Activated T-helper 17 cell treated with anti-CD3 and anti-CD28 coated beads, Interleukin-2, amount 50 U/mL, for 72 hours (primary cell): ENCODE data around the gene MBD5. TPM values are rescaled to one million over a fixed set of nuclear protein-coding genes. Genes with fewer than 3 reads are reported as not detected.
A peak's percentile ranks its signal among the peaks of the same experiment; 100 is the strongest.

Experiments
- ATAC-seq: fragments of 150-1000 bp; cut with Tn5 transposase; replicated peaks from 2 replicates; pipeline ENCODE4 v1.10.0; 2021; ENCODE audit warnings: mild to moderate bottlenecking, moderate library complexity
- H3K27ac Mint-ChIP-seq: one replicate; pipeline ENCODE4 v1.8.0; 2022; ENCODE audit warnings: mixed read lengths
- H3K27me3 Mint-ChIP-seq: one replicate; pipeline ENCODE4 v1.8.0; 2022; ENCODE audit warnings: mixed read lengths
- H3K36me3 Mint-ChIP-seq: one replicate; pipeline ENCODE4 v1.8.0; 2022; ENCODE audit warnings: low read depth, mild to moderate bottlenecking, mixed read lengths
- H3K4me1 Mint-ChIP-seq: one replicate; pipeline ENCODE4 v1.8.0; 2022; ENCODE audit warnings: mixed read lengths
- H3K4me3 Mint-ChIP-seq: one replicate; pipeline ENCODE4 v1.8.0; 2022; ENCODE audit warnings: mild to moderate bottlenecking, mixed read lengths
- H3K9me3 Mint-ChIP-seq: one replicate; pipeline ENCODE4 v1.8.0; 2022; ENCODE audit warnings: mixed read lengths
- total RNA-seq, 2 donors: library from RNA; stranded (reverse); gene quantifications; one replicate each; pipeline ENCODE4 v1.2.3, GENCODE V29; 2022

MBD5 gene
- total RNA-seq, 2 donors from 2014 or later = 33.5 to 55.7 TPM

DNA sequence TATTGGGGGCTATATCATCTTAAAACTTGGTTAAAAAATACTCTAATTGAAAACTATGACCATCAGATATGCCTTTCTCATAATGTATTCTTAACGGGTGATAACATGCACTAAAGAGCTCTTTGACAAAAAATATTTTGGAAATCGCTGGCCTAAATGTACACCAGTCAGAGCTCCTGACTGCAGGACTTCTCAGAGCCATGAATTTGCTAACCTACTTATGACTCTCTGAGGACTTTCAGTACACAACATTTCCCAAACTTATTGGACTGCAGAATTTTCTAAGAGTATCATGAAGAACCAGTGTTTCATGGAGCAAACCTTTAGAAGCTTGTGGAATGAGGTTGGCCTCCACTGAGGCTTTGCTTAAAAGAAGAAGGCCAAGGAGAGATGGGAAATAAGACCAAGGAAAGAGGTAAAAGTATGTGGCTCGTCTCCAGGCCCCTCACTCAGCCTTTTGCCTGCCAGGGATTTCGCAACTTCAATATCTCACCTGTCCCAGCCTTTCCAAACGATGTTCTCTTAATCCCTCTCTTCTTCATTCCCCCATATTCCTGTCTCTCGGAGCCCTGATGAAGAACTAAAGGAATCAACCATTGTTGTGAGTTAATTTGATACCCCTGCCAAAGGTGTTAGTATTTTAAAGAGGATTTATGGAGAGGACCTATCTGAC is 534.9 kb downstream of the MBD5 start:
- peaks cover 4% of the 10 kb centered on the region for H3K9me3 Mint-ChIP-seq
- no peak for ATAC-seq
- no peaks in the 10 kb centered on the region for H3K27me3 Mint-ChIP-seq
- H3K4me1 Mint-ChIP-seq = peaks cover 11% of the 10 kb centered on the region
- no peak overlapping the region for H3K27ac Mint-ChIP-seq
- no peaks in the 10 kb centered on the region for H3K36me3 Mint-ChIP-seq
- no peak overlapping the region for H3K4me3 Mint-ChIP-seq

DNA sequence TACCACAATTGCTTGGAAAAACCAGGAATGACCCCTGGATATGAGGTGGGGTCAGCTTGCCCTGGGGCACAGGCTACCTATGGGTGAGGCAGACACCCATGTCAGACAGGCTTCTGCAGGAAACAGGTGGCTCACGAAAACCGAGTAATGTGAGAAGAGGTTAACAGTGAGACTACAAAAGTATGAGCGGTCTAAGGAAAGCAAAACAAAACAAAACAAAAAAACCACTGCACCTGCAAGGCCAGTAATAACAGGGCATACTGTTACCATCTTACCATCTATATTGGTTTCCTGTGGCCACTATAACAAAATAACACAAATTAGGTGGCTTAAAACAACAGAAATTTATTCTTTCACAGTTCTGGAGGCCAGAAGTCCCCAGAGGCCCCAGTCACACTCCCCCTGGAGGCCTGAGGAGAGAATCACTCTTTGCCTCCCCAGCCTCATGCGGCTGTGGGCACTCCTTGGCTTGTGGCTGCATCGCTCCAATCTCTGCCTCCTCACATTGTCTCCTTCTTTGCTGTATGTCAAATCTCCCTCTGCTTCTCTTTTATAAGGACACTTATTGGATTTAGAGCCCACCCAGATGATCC is 537.0 kb downstream of the MBD5 start:
- H3K9me3 Mint-ChIP-seq = peaks cover 4% of the 10 kb centered on the region
- peak; percentile 47 for ATAC-seq

DNA sequence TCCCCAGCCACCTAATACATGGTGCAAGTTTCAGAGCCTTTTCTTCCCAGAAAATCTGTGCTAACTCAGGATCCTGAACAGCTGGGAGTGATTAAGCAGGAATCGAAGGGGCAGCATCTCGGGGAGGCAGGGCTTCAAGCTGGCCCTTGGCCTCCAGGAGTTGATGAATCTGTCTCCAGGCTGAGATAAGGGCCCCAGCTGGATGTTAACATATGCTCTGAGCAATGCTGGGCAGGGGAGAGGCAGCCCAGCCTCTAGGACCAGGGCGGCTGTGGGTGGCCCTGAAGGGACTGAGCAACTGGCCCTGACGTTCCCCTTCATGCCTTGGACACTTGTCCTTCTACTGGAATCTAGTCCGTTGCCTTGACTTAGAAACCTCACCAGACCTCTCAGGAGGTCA is 539.6 kb downstream of the MBD5 start:
- H3K4me3 Mint-ChIP-seq = no peak overlapping the region
- peaks cover 4% of the 10 kb centered on the region for H3K9me3 Mint-ChIP-seq
- no peak overlapping the region for H3K27ac Mint-ChIP-seq
- no peak for ATAC-seq
- no peaks in the 10 kb centered on the region for H3K36me3 Mint-ChIP-seq
- H3K4me1 Mint-ChIP-seq = peaks cover 11% of the 10 kb centered on the region
- H3K27me3 Mint-ChIP-seq = no peaks in the 10 kb centered on the region

More for the DNA sequence above, 537.0 kb downstream of the MBD5 start:
- Mint-ChIP-seq H3K4me1 (peaks cover 11% of the 10 kb centered on the region), H3K27me3 (no peaks in the 10 kb centered on the region), H3K36me3 (no peaks in the 10 kb centered on the region), H3K27ac (no peak overlapping the region), H3K4me3 (no peak overlapping the region)

DNA sequence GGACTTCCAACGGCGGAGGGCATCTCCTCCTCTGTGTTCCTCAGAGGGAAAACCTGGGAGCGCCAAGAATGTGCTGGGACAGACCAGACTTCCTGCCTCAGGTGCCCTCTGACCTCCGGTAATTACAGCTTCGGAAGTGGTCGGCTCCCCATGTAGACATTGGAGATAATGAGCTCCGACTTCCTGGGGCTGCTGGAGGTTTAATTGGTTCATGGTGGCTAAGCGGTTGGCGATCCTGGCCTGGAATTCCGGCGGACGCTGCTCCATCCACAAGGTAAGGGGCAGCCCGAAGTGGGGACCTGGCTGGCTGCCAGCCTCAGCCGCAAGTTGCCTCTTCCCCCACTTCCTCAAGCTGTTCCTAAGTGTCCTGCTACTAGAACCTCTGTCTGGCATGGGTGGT is 540.5 kb downstream of the MBD5 start:
- Mint-ChIP-seq H3K27me3 (no peaks in the 10 kb centered on the region), H3K36me3 (no peaks in the 10 kb centered on the region), H3K4me3 (no peak overlapping the region), H3K27ac (no peak overlapping the region), H3K9me3 (peaks cover 4% of the 10 kb centered on the region), H3K4me1 (peaks cover 11% of the 10 kb centered on the region)
- no peak for ATAC-seq

DNA sequence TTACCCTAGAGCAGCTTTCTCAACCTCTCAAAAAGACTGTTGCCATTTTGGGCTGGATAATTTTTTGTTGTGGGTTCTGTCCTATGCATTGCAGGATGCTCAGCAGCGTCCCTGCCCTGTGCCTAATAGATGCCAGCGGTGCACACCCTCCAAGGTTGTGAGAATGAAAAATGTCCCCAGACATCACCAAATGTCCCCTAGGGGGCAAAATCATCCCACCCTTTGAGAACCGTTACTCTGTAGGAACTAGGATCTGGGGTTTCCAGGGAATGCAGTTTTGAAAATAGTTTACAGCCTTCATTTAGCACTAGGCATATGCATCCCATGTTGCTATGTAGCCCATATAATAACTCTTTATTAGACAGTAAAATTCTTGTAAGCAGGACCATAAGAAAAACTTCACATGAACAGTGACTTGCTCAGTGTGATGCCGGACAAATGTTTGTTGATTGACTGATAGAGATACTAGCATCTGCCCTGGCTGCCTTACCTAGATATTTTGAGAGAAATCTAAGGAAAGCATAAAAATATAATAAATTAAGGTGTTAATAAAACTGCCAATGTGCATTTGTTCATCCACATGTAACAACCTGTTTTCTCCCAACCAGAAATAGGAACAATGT is 544.5 kb downstream of the MBD5 start:
- Mint-ChIP-seq H3K9me3 (no peaks in the 10 kb centered on the region), H3K27me3 (no peaks in the 10 kb centered on the region), H3K4me1 (peaks cover 10% of the 10 kb centered on the region), H3K36me3 (no peaks in the 10 kb centered on the region), H3K4me3 (no peak overlapping the region), H3K27ac (no peak overlapping the region)
- no peak for ATAC-seq

Other genes starting within 250 kb of the MBD5 start
- 1 to 10 TPM; 1.9 to 2.5 TPM for gene ACVR2A, start 176.1 kb upstream of the MBD5 start, total RNA-seq
- gene ORC4, start 354 bp upstream of the MBD5 start, total RNA-seq = 10 to 100 TPM; 31.9 to 32.4 TPM